ENCODE measurements around the gene AAK1. TPM values are rescaled to one million over a fixed set of nuclear protein-coding genes. Genes with fewer than 3 reads are reported as not detected.

The AAK1 gene
- total and polyA plus RNA-seq, 2 of the 13 experiments (the other 11 are each of a cell fraction or from before 2014, with no cell fraction given): 9.8 to 10.3 TPM

DNA sequence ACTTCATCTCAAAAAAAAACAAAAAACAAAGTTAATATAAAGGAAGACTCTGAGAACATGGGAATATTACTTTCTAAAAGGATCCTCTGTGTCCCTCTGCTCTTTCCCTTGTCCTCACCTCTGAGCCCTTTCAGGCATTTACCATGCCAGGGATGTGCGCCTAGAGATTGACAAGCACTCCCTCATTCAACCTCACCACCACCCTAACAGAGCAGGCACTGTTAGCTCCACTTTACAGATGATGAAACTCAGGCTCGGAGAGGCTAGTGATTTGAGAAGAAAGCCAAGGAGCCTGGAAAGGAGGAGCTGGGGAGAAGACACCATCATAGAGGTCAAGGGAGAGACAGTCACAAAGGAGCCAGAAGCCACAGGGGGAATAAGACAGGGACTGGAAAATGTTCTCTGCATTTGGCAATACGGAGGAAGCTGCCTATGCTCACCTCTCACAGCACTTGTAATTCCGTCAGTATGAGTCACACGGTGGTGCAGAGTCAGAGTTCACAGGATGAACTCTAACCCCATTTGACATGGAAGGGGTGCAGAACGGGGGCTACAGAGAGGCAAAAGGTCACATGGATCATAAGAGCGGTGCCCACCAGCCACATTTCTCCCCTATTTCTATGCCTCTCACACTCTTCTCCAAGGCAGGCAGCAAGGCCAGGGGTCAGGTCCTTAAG, 104.5 kb downstream of the AAK1 start (continued):
- no peak for TF ChIP-seq SOX6 (IDR thresholded peaks at IDR 0.05)
- peak; percentile 46; the same call in 1 of the 2 replicates for TF ChIP-seq SOX6 (CRISPR knock-in tag; IDR thresholded peaks at IDR 0.05)
- TF ChIP-seq CEBPB (IDR thresholded peaks at IDR 0.05; ENCODE audit: borderline replicate concordance, low read depth, low read length): peak; percentile 67; the same call in 1 of the 2 replicates
- TF ChIP-seq TOPORS (CRISPR knock-in tag; IDR thresholded peaks at IDR 0.05): no peak
- TF ChIP-seq CBX5 (CRISPR knock-in tag; IDR thresholded peaks at IDR 0.05; ENCODE audit: borderline replicate concordance): no peak
- peak; percentile 36; the same call in 1 of the 2 replicates for TF ChIP-seq NCOA2 (CRISPR knock-in tag; IDR thresholded peaks at IDR 0.05)
- 0 out of 2 replicates have a peak, but pooled peaks have one; percentile 55 for TF ChIP-seq GTF2F1 (IDR thresholded peaks at IDR 0.05; ENCODE audit: low read length)
- peak; percentile 98 for TF ChIP-seq ZBTB7B (CRISPR knock-in tag; IDR thresholded peaks at IDR 0.05)
- TF ChIP-seq ETV5 (CRISPR knock-in tag; IDR thresholded peaks at IDR 0.05; ENCODE audit: borderline replicate concordance): peak; percentile 77
- 0 out of 2 replicates have a peak, but pooled peaks have one; percentile 36 for TF ChIP-seq MLX (CRISPR knock-in tag; IDR thresholded peaks at IDR 0.05)
- TF ChIP-seq RXRA (CRISPR knock-in tag; IDR thresholded peaks at IDR 0.05): peak; percentile 94; the same call in 1 of the 2 replicates
- TF ChIP-seq ZMAT3 (CRISPR knock-in tag; conservative IDR thresholded peaks at IDR 0.05): 0 out of 2 replicates have a peak, but pooled peaks have one; percentile 44
- TF ChIP-seq, protein P1, sequence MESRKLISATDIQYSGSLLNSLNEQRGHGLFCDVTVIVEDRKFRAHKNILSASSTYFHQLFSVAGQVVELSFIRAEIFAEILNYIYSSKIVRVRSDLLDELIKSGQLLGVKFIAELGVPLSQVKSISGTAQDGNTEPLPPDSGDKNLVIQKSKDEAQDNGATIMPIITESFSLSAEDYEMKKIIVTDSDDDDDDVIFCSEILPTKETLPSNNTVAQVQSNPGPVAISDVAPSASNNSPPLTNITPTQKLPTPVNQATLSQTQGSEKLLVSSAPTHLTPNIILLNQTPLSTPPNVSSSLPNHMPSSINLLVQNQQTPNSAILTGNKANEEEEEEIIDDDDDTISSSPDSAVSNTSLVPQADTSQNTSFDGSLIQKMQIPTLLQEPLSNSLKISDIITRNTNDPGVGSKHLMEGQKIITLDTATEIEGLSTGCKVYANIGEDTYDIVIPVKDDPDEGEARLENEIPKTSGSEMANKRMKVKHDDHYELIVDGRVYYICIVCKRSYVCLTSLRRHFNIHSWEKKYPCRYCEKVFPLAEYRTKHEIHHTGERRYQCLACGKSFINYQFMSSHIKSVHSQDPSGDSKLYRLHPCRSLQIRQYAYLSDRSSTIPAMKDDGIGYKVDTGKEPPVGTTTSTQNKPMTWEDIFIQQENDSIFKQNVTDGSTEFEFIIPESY (CRISPR knock-in tag; IDR thresholded peaks at IDR 0.05): peak; percentile 28
- TF ChIP-seq PATZ1 (CRISPR knock-in tag; IDR thresholded peaks at IDR 0.05): peak; percentile 83
- TF ChIP-seq FOSL1 (CRISPR knock-in tag; IDR thresholded peaks at IDR 0.05; ENCODE audit: borderline replicate concordance): peak; percentile 93
- TF ChIP-seq ZBTB38 (CRISPR knock-in tag; IDR thresholded peaks at IDR 0.05): 0 out of 2 replicates have a peak, but pooled peaks have one; percentile 32
- TF ChIP-seq STAG1 (CRISPR knock-in tag; IDR thresholded peaks at IDR 0.05): 0 out of 2 replicates have a peak, but pooled peaks have one; percentile 6
- peak; percentile 67; the same call in 1 of the 2 replicates for TF ChIP-seq ZGPAT (CRISPR knock-in tag; IDR thresholded peaks at IDR 0.05)
- TF ChIP-seq ZZZ3 (CRISPR knock-in tag; IDR thresholded peaks at IDR 0.05; ENCODE audit: borderline replicate concordance): no peak
- peak; percentile 55; the same call in 1 of the 2 replicates for TF ChIP-seq SMAD3 (CRISPR knock-in tag; IDR thresholded peaks at IDR 0.05)
- no peak for TF ChIP-seq ATF7 (IDR thresholded peaks at IDR 0.05)
- peak; percentile 63; the same call in 1 of the 2 replicates for TF ChIP-seq ATF7 (CRISPR knock-in tag; IDR thresholded peaks at IDR 0.05)
- TF ChIP-seq ZNF10 (CRISPR knock-in tag; IDR thresholded peaks at IDR 0.05; ENCODE audit: borderline replicate concordance, low read depth): no peak
- peak; percentile 60; the same call in 1 of the 2 replicates for TF ChIP-seq HOXA3 (CRISPR knock-in tag; IDR thresholded peaks at IDR 0.05)
- peak; percentile 61 for TF ChIP-seq HDAC1 (CRISPR knock-in tag; IDR thresholded peaks at IDR 0.05)
- peak; percentile 92; the same call in 1 of the 2 replicates for TF ChIP-seq ZBTB7A (CRISPR knock-in tag; IDR thresholded peaks at IDR 0.05)
